GM21360 (cell line): ENCODE data around the gene TLX2.
"Not testable (repeated sequence)": the region's sequence is repeated elsewhere in the genome, so short reads cannot be mapped to it uniquely, and the experiment has no call there.

Source experiments
- ATAC-seq: cut with Tn5 transposase; IDR thresholded peaks from one replicate; pipeline ENCODE4 v1.9.1; 2021; ENCODE audit warnings: mild to moderate bottlenecking, moderate library complexity; ENCODE audit not compliant: unreplicated experiment

Gene TLX2

GRCh38 chr2:74514368-74515270 lies at the start of gene TLX2:
TSS of gene TLX2 (plus strand) at chr2:74514450. CDS start at chr2:74514807, 357 bp downstream.
- no peak for ATAC-seq

GRCh38 chr2:74470742-74471141 lies 43.5 kb upstream of the TLX2 start:
- not testable (repeated sequence) for ATAC-seq

- ATAC-seq = no peak
These were observed 42.8 kb upstream of the TLX2 start for GRCh38 chr2:74471332-74472065.

GRCh38 chr2:74472086-74472944 lies 41.9 kb upstream of the TLX2 start, which contains the start of gene MRPL53:
TSS of gene MRPL53 (minus strand) at chr2:74472680. CDS start at chr2:74472660, 20 bp downstream.
- peak; percentile 82 for ATAC-seq

GRCh38 chr2:74472945-74473258 lies 41.3 kb upstream of the TLX2 start:
- ATAC-seq = no peak

GRCh38 chr2:74474481-74474880 lies 39.8 kb upstream of the TLX2 start:
- no peak for ATAC-seq

GRCh38 chr2:74474899-74475298 lies 39.4 kb upstream of the TLX2 start:
- no peak for ATAC-seq

GRCh38 chr2:74481431-74481830 lies 32.8 kb upstream of the TLX2 start:
- ATAC-seq = no peak

- peak; percentile 32 for ATAC-seq
These were observed 32.1 kb upstream of the TLX2 start for GRCh38 chr2:74481961-74482800.

- ATAC-seq = peak; percentile 79
These were observed 31.2 kb upstream of the TLX2 start, which contains the start of the genes CCDC142 and TTC31 for GRCh38 chr2:74482801-74483674. TSS of gene CCDC142 (minus strand) at chr2:74482998. CDS start at chr2:74482837, 161 bp downstream. TSS of gene TTC31 (plus strand) at chr2:74483081. CDS start at chr2:74483096, 15 bp downstream.

GRCh38 chr2:74483675-74484164 lies 30.5 kb upstream of the TLX2 start:
- ATAC-seq = not testable (repeated sequence)

GRCh38 chr2:74486141-74486540 lies 28.1 kb upstream of the TLX2 start:
- no peak for ATAC-seq

GRCh38 chr2:74488643-74489481 lies 25.4 kb upstream of the TLX2 start:
- ATAC-seq = no peak

- ATAC-seq = no peak
These were observed 24.3 kb upstream of the TLX2 start for GRCh38 chr2:74489906-74490305.

- ATAC-seq = no peak
These were observed 22.4 kb upstream of the TLX2 start for GRCh38 chr2:74491648-74492544.

GRCh38 chr2:74493546-74493945 lies 20.7 kb upstream of the TLX2 start:
- ATAC-seq = no peak

GRCh38 chr2:74495440-74495839 lies 18.8 kb upstream of the TLX2 start:
- no peak for ATAC-seq
